H1 (cell line): ENCODE results near the gene DENND4B. TPM values are rescaled to one million over a fixed set of nuclear protein-coding genes. Genes with fewer than 3 reads are reported as not detected.

ENCODE experiments used
- ATF3 ChIP-seq: IDR thresholded peaks from 2 replicates; pipeline ENCODE4 v1.6.1; 2011; ENCODE audit warnings: low read depth, mild to moderate bottlenecking, low read length; ENCODE audit not compliant: insufficient read depth
- CTBP2 ChIP-seq: IDR thresholded peaks from 2 replicates; pipeline ENCODE4 v1.7.0; 2011; ENCODE audit warnings: borderline replicate concordance, mild to moderate bottlenecking, moderate library complexity, mixed read lengths, low read length; ENCODE audit not compliant: insufficient read depth, insufficient read length
- GABPA ChIP-seq: IDR thresholded peaks from 2 replicates; pipeline ENCODE4 v1.6.1; 2011; ENCODE audit warnings: mild to moderate bottlenecking, low read length, moderate library complexity, borderline replicate concordance; ENCODE audit not compliant: insufficient read depth
- NANOG ChIP-seq: IDR thresholded peaks from 2 replicates; pipeline ENCODE4 v1.6.1; 2011; ENCODE audit warnings: low read length, low read depth, mild to moderate bottlenecking, inconsistent platforms; ENCODE audit not compliant: insufficient read depth, poor library complexity, severe bottlenecking
- polyA plus RNA-seq, 7 experiments: library from polyadenylated mRNA; depleted of rRNA in 3 of 7; stranded (reverse) in 5 of 7; unstranded in 2 of 7; fragments of >200 nt in 5 of 7; fragments of 200-250 nt in 2 of 7; gene quantifications; 1 replicate in 5 of 7; 2 replicates in 1 of 7; 4 replicates in 1 of 7; pipeline versions ENCODE4 v1.2.1 to v1.2.3, GENCODE V29; 2011 to 2013; ENCODE audit warnings: missing spikeins in 2 of 7, mixed read lengths in 2 of 7
- total RNA-seq: library from RNA; stranded (reverse); fragmentation: NEBNext Ultra II Directional; extraction: Animal tissue kit (Norgen Biotek cat#: 25700); gene quantifications from 2 replicates; pipeline ENCODE4 v1.2.1, GENCODE V29; 2021

The DENND4B gene
- total and polyA plus RNA-seq, 2 of the 8 experiments (the other 6 are each of a cell fraction or from before 2014, with no cell fraction given): 45.6 to 61.1 TPM

DNA sequence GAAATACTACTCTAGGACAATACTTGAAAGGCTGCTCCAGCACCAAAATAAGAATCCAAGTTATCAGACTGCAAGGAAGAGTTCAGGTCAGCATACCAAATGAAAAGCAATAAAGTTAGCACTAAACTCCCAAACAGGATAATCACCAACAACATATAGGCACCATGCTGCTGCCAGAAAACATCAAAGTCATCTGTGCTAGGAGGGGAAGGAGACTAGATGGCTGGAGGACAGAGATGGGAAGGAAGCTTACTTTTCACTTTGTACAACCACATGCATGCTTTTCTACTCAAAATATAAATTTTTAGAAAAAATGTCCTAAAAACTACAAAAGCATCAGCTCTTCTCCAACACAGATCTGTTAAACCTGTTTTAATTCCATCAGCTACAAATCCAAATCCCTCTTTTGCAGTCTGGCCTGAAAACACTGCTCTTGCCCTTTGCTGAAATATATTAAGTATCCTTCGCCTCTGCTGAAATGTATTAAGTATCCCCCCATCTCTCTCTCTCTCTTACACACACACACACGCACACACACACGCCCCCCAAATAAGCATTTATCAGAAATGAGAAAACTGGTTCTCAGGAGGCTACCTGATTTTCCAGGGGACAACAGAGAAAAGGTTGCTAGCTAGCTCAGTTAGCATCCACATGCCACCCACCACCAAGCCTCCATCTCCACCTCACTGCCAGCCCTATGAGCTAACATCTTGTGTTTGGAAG is 25.3 kb downstream of the DENND4B start (continued):
- no peak for TF ChIP-seq GABPA
- TF ChIP-seq ATF3: no peak
- no peak for TF ChIP-seq NANOG
- no peak for TF ChIP-seq CTBP2
